Left colon (tissue), 2 donors: ENCODE measurements around the gene ANO3. TPM values are rescaled to one million over a fixed set of nuclear protein-coding genes. Genes with fewer than 3 reads are reported as not detected.

Source experiments
- ATAC-seq: fragments of 200-7000 bp; cut with Tn5 transposase; one replicate; pipeline ENCODE4 v1.9.1; 2020; ENCODE audit warnings: mild to moderate bottlenecking, moderate library complexity
- DNase-seq, 2 donors: peaks; one replicate each; pipeline ENCODE4 v3.0.0-alpha.2; 2020
- intact Hi-C, 2 donors: fragments of 100-400 bp; cut with DNase I in 1 of 2; cut with micrococcal nuclease in 1 of 2; formaldehyde crosslinking; loops; one replicate each; pipeline versions ENCODE4 v1.11.2 to v1.14.0; 2022; cut with DNase I, micrococcal nuclease
- total RNA-seq, 2 donors: library from RNA; stranded (reverse); fragmentation: NEBNext Ultra II Directional; extraction: Animal tissue kit (Norgen Biotek cat#: 25700); gene quantifications; one replicate each; pipeline ENCODE4 v1.2.1, GENCODE V29; 2021
- donor health status: DM: no; HTN: no; CAD: no.
- donor health status: DM: yes; HTN: yes; CAD: no.

Gene ANO3
- total RNA-seq, 2 donors from 2014 or later, result 0.09 to 0.36 TPM

DNA sequence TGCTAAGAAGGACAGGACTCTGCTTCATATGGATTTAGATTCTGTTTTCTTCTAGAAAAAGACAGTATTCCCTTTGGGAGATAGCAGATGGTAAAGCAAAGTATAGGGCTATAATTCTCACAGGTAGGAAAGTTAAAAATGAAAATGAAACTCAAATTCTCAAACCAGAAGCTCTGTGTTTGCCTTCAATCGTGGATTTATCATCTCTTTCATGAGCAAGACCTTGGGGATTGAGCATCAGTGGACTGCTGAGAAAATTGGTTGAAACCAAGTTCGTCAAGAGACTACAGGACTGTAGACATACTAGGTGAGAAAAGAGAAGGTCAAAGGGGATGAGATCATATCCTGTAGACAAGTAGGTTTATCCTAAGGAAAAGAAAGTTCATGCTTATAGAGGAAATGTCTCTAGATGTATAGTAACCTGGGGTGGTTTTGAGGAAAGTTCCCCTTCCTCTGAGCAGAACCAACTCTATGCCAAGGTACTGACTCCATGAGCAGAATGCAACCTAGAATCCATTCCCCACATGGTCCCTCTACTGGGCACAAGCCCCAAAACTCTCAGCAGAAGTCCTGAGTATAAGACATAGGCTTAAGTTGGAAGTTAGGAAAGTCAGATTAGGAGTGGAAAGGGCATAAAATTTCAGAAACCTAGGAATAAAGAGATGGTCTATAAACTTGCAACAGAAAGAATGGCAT is 343.5 kb downstream of the ANO3 start:
- ATAC-seq (no peak), DNase-seq (no peak)
- intact Hi-C loops, result no loop called here

DNA sequence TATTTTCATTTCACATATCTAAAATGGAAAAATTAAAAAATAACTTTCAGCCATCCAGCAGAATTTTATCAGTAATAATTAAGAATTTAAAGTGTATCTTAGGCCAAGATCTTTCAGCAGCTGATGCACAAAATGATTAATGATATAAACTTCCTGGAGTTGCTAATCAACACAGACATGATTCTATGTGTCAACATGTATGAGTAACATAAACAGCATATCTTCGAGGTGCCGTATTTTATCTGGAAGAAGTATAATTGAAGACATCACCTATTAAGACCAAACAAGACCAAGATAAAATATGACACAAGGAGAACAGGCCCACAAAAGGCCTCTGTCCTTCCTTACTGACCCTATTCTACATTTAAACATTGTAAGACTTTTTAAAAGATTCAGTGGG is 344.7 kb downstream of the ANO3 start:
- intact Hi-C loops, result no loop called here
- no peak for ATAC-seq
- no peak for DNase-seq

DNA sequence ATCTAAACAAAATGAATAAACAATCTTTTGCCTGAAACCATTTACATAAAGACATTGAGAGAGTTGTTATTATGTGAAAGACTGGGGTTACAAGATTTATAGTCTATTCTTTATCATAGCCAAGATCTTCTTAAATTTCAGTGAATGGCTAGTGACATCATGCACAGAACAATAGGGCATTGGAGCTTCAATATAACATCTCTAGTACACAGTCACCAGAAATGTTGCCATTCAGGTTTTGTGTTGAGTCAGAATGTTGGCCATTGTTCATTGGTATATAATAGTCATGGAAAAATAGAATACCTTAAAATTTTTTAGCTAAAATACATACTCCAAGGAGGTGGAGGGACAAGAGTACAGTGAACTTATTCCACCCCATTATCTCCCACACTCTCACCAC is 345.6 kb downstream of the ANO3 start:
- no peak for DNase-seq
- intact Hi-C loops, result no loop called here
- no peak for ATAC-seq

DNA sequence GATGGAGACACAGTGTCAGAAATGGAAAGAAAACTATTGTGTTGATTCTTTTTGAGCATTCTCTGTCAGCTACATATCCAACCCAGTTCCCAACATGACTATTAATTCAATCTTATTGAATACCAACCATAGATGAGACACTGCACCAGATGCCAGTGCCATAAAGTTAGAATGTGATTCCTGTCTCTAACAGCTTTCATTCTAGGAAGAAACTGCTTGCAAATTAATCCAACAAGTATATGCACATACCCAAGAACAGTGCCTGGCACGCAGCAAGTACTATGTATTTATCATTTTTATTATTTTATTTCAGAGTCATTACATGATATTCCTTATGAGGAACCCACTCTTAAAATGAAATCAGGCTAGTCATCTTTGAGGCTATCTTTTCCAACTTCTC is 355.4 kb downstream of the ANO3 start:
- intact Hi-C loops, result no loop called here

DNA sequence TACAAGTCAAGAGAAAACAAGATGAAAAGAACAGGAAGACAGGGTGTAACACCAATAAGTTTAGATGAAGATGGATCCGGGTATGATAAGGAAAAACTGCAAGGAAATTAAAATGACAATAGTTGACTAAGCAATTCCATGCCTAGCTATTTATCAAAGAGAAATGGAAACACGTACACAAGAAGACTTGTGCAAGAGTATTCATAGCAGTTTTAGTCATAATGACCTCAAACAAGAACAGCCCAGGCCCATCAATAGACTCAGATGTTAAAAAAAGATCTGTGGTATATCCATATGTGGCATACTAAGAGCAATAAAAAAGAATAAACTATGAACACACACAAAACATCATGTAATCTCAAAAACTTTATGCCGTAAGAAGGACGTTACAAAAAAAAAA is 356.8 kb downstream of the ANO3 start:
- ATAC-seq (no peak), DNase-seq (no peak)
- intact Hi-C loops, result no loop called here

More for the DNA sequence above, 355.4 kb downstream of the ANO3 start:
- no peak for ATAC-seq
- no peak for DNase-seq

DNA sequence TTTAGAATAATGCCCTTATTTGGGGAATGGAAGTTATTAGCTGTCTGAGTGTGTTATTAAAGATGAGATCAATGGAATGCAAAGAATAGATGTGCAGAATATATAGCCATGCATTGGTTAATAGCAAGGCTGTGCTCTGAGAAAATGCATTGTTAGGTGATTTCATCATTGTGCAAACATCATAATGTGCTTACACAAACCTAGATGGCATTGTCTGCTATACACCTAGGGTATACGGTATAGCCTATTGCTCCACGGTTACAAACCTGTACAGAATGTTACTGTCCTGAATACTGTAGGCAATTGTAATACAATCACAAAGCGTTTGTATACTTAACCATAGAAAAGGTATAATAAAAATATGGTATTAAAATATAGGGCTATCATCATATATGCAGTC is 364.4 kb downstream of the ANO3 start:
- intact Hi-C loops, result no loop called here
- DNase-seq (no peak), ATAC-seq (peak; percentile 89)

DNA sequence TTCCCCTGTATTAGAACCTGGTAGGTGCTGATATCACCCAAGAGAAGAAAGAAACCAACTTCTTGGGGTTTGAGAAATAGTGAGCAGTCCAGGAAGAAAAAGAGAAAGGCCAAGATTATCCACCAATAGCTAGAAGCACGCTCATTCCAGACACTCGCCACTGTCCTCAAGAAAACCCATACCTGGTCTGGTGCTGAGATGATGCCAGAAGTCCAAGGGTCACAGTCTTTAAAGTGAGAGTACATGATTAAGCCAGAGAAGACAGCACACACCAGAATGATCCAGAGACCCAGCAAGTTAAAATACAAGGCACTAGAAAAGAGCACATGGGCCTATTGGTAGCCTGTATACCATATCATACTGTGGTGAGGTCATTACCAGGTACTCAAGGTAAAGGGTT is 366.3 kb downstream of the ANO3 start:
- intact Hi-C loops, result no loop called here
- peak; percentile 47 to 68 for DNase-seq
- peak; percentile 83 for ATAC-seq

DNA sequence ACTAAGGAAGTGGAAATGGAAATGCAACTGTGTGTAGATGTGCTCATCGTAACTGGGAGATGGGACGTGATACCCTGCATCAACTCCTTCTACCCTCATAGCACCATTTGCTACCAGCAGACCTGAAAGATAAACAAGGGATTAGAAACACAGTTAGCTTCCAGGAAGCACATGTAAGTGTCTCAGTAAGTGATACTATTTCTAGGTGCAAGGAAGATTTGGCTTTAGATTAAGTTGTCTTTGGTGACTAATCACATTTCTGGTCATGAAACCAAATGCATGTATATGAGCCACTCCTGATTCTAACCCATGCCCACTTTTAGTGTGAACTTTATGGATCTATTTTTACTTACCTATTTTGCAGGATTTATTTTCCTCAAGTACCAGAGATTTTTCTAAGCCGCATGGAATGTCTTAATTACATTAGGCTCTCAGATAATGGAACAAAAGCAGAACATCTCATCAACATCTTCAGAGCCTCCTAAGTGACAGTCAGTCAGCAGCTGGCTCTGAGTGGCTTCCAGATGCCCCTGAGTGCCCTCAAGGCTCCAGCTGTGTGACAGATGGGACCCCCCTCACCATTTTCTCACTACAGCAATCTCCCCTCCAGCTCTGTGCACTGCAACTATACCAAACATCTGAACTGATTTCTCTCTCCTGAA is 368.8 kb downstream of the ANO3 start:
- intact Hi-C loops, result no loop called here
- no peak for DNase-seq
- ATAC-seq, result no peak

DNA sequence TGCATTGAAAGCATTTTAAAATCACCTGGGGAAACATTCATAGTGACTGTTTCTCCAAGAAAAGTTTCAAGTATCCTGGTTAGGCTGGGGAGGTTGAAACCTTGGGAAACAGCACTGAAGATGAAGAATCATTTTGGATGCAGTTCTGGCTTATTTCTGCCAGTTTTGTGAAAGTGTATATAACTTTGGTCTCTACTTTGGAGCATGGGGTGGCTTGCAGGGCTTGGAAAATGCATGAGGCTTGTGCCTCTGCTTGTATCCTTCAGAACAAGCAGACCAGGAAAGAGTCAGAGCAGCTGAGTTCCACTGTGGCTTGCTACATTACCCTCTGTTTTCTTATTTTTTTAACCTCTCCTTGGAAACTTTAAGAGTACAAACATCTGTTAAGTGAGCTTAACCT is 370.5 kb downstream of the ANO3 start:
- ATAC-seq (no peak), DNase-seq (no peak)
- intact Hi-C loops, result no loop called here

DNA sequence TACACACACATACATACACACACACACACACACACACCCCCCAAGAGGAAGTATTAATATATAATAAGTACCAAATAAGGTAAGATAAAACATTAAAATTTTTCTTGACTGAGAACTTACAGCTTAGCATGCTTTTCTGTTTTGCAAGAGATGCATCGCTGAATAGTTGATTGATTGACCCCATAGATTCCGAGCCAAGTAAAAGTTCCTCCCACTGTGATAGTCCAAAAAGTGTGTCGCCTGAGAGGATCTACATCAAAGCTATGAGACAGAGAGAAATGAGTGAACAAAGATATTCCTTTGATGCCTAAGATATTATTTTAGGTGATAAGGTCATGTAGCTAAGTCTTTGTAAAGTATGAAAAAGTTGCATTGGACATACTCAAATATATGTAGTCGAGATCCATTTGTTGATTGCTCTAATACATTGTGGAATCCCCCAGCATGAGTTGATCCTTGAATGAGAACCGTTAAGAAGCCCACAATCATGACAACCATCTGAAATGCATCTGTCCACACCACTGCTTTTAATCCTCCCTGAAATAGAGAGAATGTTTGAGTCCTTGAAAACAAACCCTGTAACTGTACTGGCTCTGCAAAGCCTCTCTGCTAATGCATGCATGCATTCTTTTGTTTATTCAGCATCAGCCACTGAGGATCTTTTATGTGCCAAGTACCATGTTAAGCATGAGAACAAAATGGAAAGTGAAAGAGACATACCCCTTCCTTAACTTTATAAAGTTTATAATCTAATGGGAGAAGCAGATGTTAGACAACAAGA is 371.7 kb downstream of the ANO3 start:
- ATAC-seq (peak; percentile 59), DNase-seq (no peak)
- intact Hi-C loops, result no loop called here

DNA sequence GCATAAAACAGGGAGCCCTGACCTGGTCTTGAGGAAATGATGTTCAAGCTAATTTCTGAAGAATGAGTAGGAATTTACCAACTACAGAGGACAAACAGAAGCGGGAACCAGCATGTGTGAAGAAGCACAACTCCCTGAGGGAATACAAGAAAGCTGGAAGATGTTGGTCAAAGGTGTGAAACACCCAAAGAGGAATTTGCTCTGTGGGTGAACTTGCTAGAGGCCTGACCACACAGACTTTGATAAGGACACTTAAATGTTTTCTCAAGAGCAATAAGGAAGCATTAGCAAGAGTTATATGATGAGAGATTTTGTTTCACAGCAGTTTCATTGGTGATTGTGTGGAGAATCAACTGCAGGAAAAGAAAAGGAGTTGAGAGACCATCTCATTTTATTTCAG is 372.3 kb downstream of the ANO3 start:
- intact Hi-C loops, result no loop called here
- peak; percentile 95 for ATAC-seq
- peak in 1 of 2 donors; percentile 43 for DNase-seq

DNA sequence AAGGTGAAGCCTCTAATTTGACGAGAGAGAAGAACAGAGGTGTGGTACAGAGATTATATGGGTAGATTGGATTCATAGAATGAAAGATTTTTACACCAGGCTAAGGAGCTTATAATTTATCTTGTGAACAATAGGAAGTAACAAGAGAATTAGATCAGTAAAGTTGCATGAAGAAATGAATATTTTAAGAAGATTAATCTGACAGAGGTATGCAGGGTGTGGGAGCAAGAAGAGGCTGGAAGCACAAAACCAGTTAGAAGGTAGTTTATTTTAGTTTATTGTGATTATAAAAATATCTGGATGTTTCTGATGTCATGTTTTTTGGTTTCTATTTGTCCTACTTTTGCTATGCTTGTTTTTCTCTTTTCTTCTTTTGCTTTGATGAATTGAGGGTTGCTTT is 374.3 kb downstream of the ANO3 start:
- no peak for ATAC-seq
- no peak for DNase-seq
- intact Hi-C loops, result no loop called here

DNA sequence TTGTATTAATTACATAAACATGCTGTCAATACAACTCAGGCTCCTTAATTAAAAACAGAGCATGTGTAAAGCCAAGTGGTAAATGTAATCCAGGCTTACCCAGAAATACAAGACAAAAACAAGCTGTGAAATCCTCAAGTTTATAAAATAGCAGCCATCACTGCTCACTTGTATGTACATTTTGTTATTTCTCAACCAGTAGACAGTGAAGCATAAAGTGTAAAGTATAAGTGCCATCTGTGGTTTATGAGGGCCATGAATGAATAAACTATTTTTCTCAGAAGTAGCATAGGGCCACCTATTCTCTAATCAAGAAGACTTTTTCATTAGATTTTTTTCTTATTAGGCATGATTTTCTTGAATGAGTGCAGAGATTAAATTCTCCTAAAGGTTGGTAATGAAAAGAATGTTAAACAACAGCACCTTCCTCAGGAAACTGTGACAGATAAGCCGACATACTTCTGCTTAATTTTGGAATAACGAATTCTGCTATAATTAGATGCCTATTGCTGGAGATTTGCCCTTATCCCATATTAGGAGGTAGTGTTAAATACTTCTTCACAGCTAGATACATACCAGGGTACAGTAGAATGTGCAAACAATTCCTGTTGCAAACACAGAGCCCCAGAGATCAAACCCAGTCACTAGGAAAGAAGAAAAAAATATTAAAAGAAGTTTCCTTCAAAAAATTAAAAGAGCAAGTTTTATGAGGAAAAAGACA is 377.0 kb downstream of the ANO3 start:
- ATAC-seq (no peak), DNase-seq (no peak)
- intact Hi-C loops, result no loop called here

DNA sequence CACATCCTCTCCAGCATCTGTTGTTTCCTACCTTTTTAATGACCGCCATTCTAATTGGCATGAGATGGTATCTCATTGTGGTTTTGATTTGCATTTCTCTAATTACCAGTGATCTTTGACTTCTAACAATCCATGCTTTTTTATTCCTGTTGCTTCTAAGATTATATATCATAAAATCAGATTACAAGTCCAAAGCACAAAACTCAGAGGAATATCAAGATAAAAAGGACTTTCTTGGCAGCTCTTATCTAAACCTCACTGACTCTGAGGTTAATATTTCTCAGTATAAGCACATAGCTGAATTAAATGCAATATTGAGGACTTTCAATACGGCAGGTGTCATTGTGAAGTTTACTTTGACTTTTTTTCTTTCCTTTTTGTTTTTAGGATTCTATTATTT is 378.6 kb downstream of the ANO3 start:
- intact Hi-C loops, result no loop called here
- DNase-seq (no peak), ATAC-seq (peak; percentile 84)

DNA sequence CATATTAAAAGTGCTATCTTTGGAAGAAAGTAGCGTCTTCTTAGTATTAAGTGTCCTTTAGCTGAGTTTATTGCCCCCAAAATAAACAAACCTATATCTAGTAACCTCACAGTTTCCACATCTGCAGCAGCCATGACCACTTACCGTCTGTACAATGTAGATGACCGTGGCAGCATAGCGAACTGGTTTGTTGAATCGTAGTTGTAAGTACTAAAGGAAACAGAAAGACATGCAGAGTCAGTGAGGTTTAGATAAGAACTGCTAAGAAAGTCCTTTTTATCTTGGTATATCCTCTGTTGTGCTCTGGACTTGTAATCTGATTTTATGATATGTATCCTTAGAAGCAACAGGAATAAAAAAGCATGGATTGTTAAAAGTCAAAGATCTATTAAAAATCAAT is 380.6 kb downstream of the ANO3 start:
- DNase-seq (no peak), ATAC-seq (peak; percentile 19)
- intact Hi-C loops, result no loop called here

Other genes with a start within 250 kb of the ANO3 start
- not detected for gene MUC15, start 240.1 kb downstream of the ANO3 start, total RNA-seq